ENCODE results near the gene PKDREJ.

Gene PKDREJ

DNA sequence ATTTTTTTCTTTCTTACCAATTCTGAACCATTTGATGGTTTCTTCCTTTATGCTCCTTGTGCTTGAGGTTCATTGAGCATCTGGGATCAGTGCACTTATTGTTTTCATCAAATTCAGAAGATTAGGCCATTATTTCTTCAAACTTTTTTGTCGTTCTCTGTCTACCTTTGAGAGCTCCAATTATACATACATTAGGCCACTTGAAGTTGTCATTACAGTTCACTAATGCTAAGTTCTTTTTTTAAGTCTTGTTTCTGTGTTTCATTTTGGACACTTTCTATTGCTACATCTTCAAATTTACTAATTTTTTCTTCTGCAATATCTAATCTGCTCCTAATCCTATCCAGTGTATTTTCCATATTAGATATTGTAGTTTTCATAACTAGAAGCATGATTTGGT lies 53.9 kb downstream of the PKDREJ start:
- in situ Hi-C loops (cut with HindIII; ENCODE audit: low pct_unique_long_range_greater_than_20kb, low sequenced_read_pairs): no loop called here
- no peak for DNase-seq (ENCODE audit: low read depth in 1 of 2, low spot score in 1 of 2)
- no peak for TF ChIP-seq JUND (IDR thresholded peaks at IDR 0.05; ENCODE audit: low read depth)

Data from T47D (cell line).